Fibroblast of villous mesenchyme (primary cell): ENCODE data around the gene ADCY9. TPM values are rescaled to one million over a fixed set of nuclear protein-coding genes. Genes with fewer than 3 reads are reported as not detected.
"Not testable (repeated sequence)": the region's sequence is repeated elsewhere in the genome, so short reads cannot be mapped to it uniquely, and the experiment has no call there.

Source experiments
- DNase-seq: peaks from one replicate; pipeline ENCODE4 v3.0.0-alpha.2; 2010; ENCODE audit warnings: low read depth
- H3K4me3 ChIP-seq: 2 replicates; pipeline ENCODE4 v1.5.1; 2011; ENCODE audit warnings: low read depth, mild to moderate bottlenecking, low read length
- CTCF ChIP-seq: IDR thresholded peaks from 2 replicates; pipeline ENCODE4 v1.5.1; 2012; ENCODE audit warnings: low read depth, mild to moderate bottlenecking, low read length; ENCODE audit not compliant: insufficient read depth
- total RNA-seq: library from RNA; depleted of rRNA; stranded (reverse); fragments of >200 nt; gene quantifications from 2 replicates; pipeline ENCODE4 v1.2.3, GENCODE V29; 2012

ADCY9 gene
- total RNA-seq, 1 donor, result 38.0 TPM

DNA sequence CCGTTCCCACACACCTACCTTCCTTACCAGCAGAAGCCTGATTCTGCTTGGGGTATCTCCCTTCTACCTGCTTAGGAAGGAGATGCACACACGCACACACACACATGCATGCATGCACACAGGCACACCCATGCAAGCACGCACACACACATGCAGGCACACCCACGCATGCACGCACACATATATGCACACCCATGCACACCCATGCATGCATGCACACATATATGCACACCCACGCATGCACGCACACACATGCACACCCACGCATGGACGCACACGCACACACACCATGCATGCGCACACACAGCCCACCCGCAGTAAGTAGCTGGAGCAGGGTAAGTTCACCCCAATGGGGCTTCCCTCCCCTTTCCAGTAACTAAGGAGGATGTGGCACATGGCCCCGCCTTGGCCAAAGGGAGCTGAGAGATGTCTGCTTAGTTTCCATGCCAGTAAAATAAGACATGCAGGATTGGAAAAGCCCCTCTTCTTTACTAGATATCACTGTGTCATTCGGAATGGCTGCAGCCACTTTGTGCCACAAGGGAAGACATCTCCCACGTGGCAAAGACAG is 33.7 kb downstream of the ADCY9 start:
- no peak overlapping the region for H3K4me3 ChIP-seq
- no peak for DNase-seq
- TF ChIP-seq CTCF, result no peak

GRCh38 chr16:4081521-4082021 is 34.7 kb downstream of the ADCY9 start:
- no peak for TF ChIP-seq CTCF
- no peak for DNase-seq

GRCh38 chr16:4081047-4081446 is 35.2 kb downstream of the ADCY9 start:
- no peak for TF ChIP-seq CTCF
- DNase-seq, result no peak
- no peak overlapping the region for H3K4me3 ChIP-seq

More at GRCh38 chr16:4081521-4082021, 34.7 kb downstream of the ADCY9 start:
- no peak overlapping the region for H3K4me3 ChIP-seq

DNA sequence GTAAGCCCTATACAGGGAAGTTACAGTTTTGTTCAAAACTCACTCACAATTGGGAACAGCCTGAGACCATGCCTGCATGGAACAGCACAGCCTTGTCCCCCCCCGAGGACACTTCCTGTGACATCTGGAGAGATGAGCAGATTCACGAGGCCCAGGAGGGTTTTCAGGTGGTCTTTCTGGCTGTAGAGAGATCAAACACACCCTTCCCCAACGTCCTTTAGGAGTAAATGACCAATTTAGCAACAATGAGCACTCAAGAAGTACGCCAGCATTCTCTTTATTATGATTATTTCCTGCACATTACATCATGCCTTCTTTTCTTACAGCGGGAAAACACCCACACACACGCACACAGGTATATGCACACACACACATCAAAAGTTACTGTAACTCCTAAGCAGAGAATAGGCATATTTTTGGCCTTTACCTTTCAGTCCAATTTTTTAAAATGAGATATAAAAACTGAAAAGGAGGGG is 39.0 kb downstream of the ADCY9 start:
- no peak overlapping the region for H3K4me3 ChIP-seq
- TF ChIP-seq CTCF, result no peak
- DNase-seq, result no peak

- no peak overlapping the region for H3K4me3 ChIP-seq
- DNase-seq, result no peak
- TF ChIP-seq CTCF, result no peak
These were observed 40.7 kb downstream of the ADCY9 start for GRCh38 chr16:4075534-4075933.

DNA sequence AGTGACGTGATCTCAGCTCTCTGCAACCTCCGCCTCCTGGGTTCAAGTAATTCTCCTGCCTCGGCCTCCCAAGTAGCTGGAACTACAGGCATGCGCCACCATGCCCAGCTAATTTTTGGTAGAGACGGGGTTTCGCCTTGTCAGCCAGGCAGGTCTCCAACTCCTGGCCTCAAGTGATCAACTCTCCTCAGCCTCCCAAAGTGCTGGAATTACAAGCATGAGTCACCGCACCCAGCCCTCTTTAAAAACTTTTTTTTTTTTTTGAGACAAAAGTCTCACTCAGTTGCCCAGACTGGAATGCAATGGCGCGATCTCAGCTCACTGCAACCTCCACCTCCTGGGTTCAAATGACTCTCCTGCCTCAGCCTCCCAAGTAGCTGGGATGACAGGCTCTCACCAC is 43.1 kb downstream of the ADCY9 start:
- DNase-seq, H3K4me3 ChIP-seq: not testable (repeated sequence)

GRCh38 chr16:4071686-4072561 is 44.3 kb downstream of the ADCY9 start:
- DNase-seq, result peak; percentile 69
- no peak overlapping the region for H3K4me3 ChIP-seq
- TF ChIP-seq CTCF, result no peak
